A549 (cell line): ENCODE data around the gene OR6N1. TPM values are rescaled to one million over a fixed set of nuclear protein-coding genes. Genes with fewer than 3 reads are reported as not detected.

ENCODE experiments used
- ATAC-seq, 2 experiments: fragments of 200-7000 bp in 1 of 2; fragments of >200 bp in 1 of 2; cut with Nextera tagmentation in 1 of 2; cut with Tn5 transposase in 1 of 2; 3 replicates each; pipeline versions ENCODE4 v1.8.0 to v1.9.1; 2018 to 2020; ENCODE audit warnings: mild to moderate bottlenecking in 1 of 2, moderate library complexity in 1 of 2
- CTCF ChIA-PET: fragments of 300-600 bp; sonication (Branson Sonifier 250); formaldehyde crosslinking; extraction: SDS; loops from one replicate; lab custom pipeline; 2021; ENCODE audit warnings: antibody characterized with exemption, inconsistent platforms; lab: Yijun Ruan, JAX
- POLR2A ChIA-PET: fragments of 350-600 bp; formaldehyde crosslinking; extraction: SDS; loops from one replicate; lab custom pipeline; 2021; ENCODE audit warnings: antibody characterized with exemption, inconsistent platforms; lab: Yijun Ruan, JAX
- DNase-seq, 2 experiments: peaks; one replicate each; pipeline versions ENCODE4 v3.0.0 to v3.0.0-alpha.2; 2011 to 2016; ENCODE audit warnings: low read depth in 1 of 2, low spot score in 1 of 2
- FAIRE-seq: peaks from 2 replicates; lab custom pipeline; 2011; peaks lifted over from hg19 to GRCh38; lab: Jason Lieb, UNC
- H3K27ac ChIP-seq, 2 experiments: fragments of >200 bp; sonication (Bioruptor Twin); formaldehyde crosslinking; 3 replicates each; pipeline ENCODE4 v1.5.1; 2016 to 2017
- H3K4me1 ChIP-seq: fragments of >200 bp; sonication (Bioruptor Twin); formaldehyde crosslinking; 3 replicates; pipeline ENCODE4 v1.6.1; 2016
- H3K4me2 ChIP-seq: fragments of >200 bp; sonication (Bioruptor Twin); formaldehyde crosslinking; 3 replicates; pipeline ENCODE4 v1.6.1; 2016
- H3K4me3 ChIP-seq: fragments of >200 bp; sonication (Bioruptor Twin); formaldehyde crosslinking; 3 replicates; pipeline ENCODE4 v1.5.1; 2016
- H3K9me3 ChIP-seq: fragments of >200 bp; sonication (Bioruptor Twin); formaldehyde crosslinking; 3 replicates; pipeline ENCODE4 v1.6.1; 2016
- BHLHE40 ChIP-seq: IDR thresholded peaks from 2 replicates; pipeline ENCODE4 v1.6.1; 2012; ENCODE audit warnings: low read depth, low read length, inconsistent platforms
- CBX8 ChIP-seq: fragments of 200-600 bp; sonication (generic); IDR thresholded peaks from 2 replicates; pipeline ENCODE4 v1.6.1; 2016
- CEBPB ChIP-seq, 2 experiments: fragments of >200 bp in 1 of 2; sonication (Bioruptor Twin) in 1 of 2; formaldehyde crosslinking in 1 of 2; IDR thresholded peaks; 2 replicates each; pipeline ENCODE4 v1.6.1; 2012 to 2016
- CHD4 ChIP-seq: fragments of 200-600 bp; sonication (generic); IDR thresholded peaks from 2 replicates; pipeline ENCODE4 v1.6.1; 2016; ENCODE audit warnings: antibody characterized with exemption, mild to moderate bottlenecking, borderline replicate concordance
- EHF ChIP-seq: fragments of 250-450 bp; sonication (Bioruptor Pico); IDR thresholded peaks from 2 replicates; pipeline ENCODE4 v1.5.0; 2020; ENCODE audit warnings: mild to moderate bottlenecking
- EHMT2 ChIP-seq: fragments of 200-600 bp; sonication (generic); IDR thresholded peaks from 2 replicates; pipeline ENCODE4 v1.6.1; 2016; ENCODE audit warnings: antibody characterized with exemption, low read depth, mild to moderate bottlenecking, moderate library complexity
- EP300 ChIP-seq, 2 experiments: fragments of >200 bp; sonication (Bioruptor Twin); formaldehyde crosslinking; IDR thresholded peaks; 2 replicates in 1 of 2; 3 replicates in 1 of 2; pipeline ENCODE4 v1.6.1; 2016 to 2017
- FOXS1 ChIP-seq: fragments of 250-450 bp; sonication (Bioruptor Pico); IDR thresholded peaks from 2 replicates; pipeline ENCODE4 v1.5.0; 2020; ENCODE audit warnings: mild to moderate bottlenecking, moderate library complexity
- GATA3 ChIP-seq: IDR thresholded peaks from 2 replicates; pipeline ENCODE4 v1.6.1; 2012; ENCODE audit warnings: borderline replicate concordance
- HDAC2 ChIP-seq: fragments of 200-600 bp; sonication (generic); IDR thresholded peaks from 2 replicates; pipeline ENCODE4 v1.6.1; 2016
- HEYL ChIP-seq: fragments of 250-450 bp; sonication (Bioruptor Pico); IDR thresholded peaks from 2 replicates; pipeline ENCODE4 v1.8.0; 2021; ENCODE audit warnings: mild to moderate bottlenecking, moderate library complexity
- HOXA7 ChIP-seq: fragments of 250-450 bp; sonication (Bioruptor Pico); IDR thresholded peaks from 2 replicates; pipeline ENCODE4 v1.5.0; 2020; ENCODE audit warnings: mild to moderate bottlenecking, moderate library complexity
- JUN ChIP-seq, 2 experiments: fragments of >200 bp; sonication (Bioruptor Twin); formaldehyde crosslinking; IDR thresholded peaks; 2 replicates in 1 of 2; 3 replicates in 1 of 2; pipeline ENCODE4 v1.6.1; 2016 to 2017
- JUNB ChIP-seq: fragments of >200 bp; sonication (Bioruptor Twin); formaldehyde crosslinking; IDR thresholded peaks from 2 replicates; pipeline ENCODE4 v1.6.1; 2016
- KDM5A ChIP-seq: fragments of 200-600 bp; sonication (generic); IDR thresholded peaks from 2 replicates; pipeline ENCODE4 v1.6.1; 2016; ENCODE audit warnings: antibody characterized with exemption, mild to moderate bottlenecking
- MAFK ChIP-seq: fragments of 450-650 bp; IDR thresholded peaks from 2 replicates; pipeline ENCODE4 v1.6.1; 2014; ENCODE audit not compliant: partially characterized antibody
- MYC ChIP-seq: IDR thresholded peaks from 2 replicates; pipeline ENCODE4 v1.6.1; 2012; ENCODE audit warnings: mild to moderate bottlenecking, inconsistent platforms, low read length, improper control_type of control experiment, borderline replicate concordance
- RNF2 ChIP-seq: fragments of 200-600 bp; sonication (generic); IDR thresholded peaks from 2 replicates; pipeline ENCODE4 v1.6.1; 2016; ENCODE audit warnings: low read depth, mild to moderate bottlenecking, antibody characterized with exemption, moderate library complexity, borderline replicate concordance
- TFCP2L1 ChIP-seq: fragments of 250-450 bp; sonication (Bioruptor Pico); IDR thresholded peaks from 2 replicates; pipeline ENCODE4 v1.5.0; 2021; ENCODE audit warnings: mild to moderate bottlenecking
- ZC3H11A ChIP-seq: fragments of 450-650 bp; IDR thresholded peaks from 2 replicates; pipeline ENCODE4 v1.6.1; 2014; ENCODE audit warnings: antibody characterized with exemption, mild to moderate bottlenecking
- ZFP36 ChIP-seq: fragments of 450-650 bp; IDR thresholded peaks from 2 replicates; pipeline ENCODE4 v1.6.1; 2014; ENCODE audit warnings: borderline replicate concordance; ENCODE audit not compliant: partially characterized antibody
- ZNF302 ChIP-seq: fragments of 250-450 bp; sonication (Bioruptor Pico); IDR thresholded peaks from 2 replicates; pipeline ENCODE4 v1.9.0; 2021; ENCODE audit warnings: inconsistent platforms, mild to moderate bottlenecking, moderate library complexity
- WGBS: methylation state at CpG from one replicate; pipeline ENCODE4 v1.1.6; 2017; ENCODE audit errors: missing lambda C conversion rate; 5-methylcytosine and 5-hydroxymethylcytosine counted together
- polyA plus RNA-seq, 4 experiments: library from polyadenylated mRNA; depleted of rRNA in 3 of 4; stranded (reverse); fragments of >200 nt; fragmentation: RNase III in 1 of 4; extraction: RNeasy Plus Mini Kit Qiagen cat#74134 plus additional on column Dnase treatment in 1 of 4; gene quantifications; 2 replicates in 3 of 4; 3 replicates in 1 of 4; pipeline ENCODE4 v1.2.3, GENCODE V29; 2011 to 2017
- TF ChIP-seq, protein P1 (sequence below): fragments of 150-350 bp; IDR thresholded peaks from 2 replicates; pipeline ENCODE4 v1.6.1; 2014; ENCODE audit warnings: low read depth, mild to moderate bottlenecking, low read length
- TF ChIP-seq, protein P2 (sequence below): fragments of >200 bp; sonication (Bioruptor Twin); formaldehyde crosslinking; IDR thresholded peaks from 2 replicates; pipeline ENCODE4 v1.6.1; 2016
- TF ChIP-seq, protein P3 (sequence below): fragments of 450-650 bp; IDR thresholded peaks from 2 replicates; pipeline ENCODE4 v1.6.1; 2014; ENCODE audit warnings: antibody characterized with exemption
- TF ChIP-seq, protein P4 (sequence below): fragments of 250-450 bp; sonication (Bioruptor Pico); IDR thresholded peaks from 2 replicates; pipeline ENCODE4 v1.5.0; 2021; ENCODE audit warnings: mild to moderate bottlenecking, moderate library complexity, borderline replicate concordance
- TF ChIP-seq, protein P5 (sequence below): fragments of >200 bp; sonication (Bioruptor Twin); formaldehyde crosslinking; IDR thresholded peaks from 3 replicates; pipeline ENCODE4 v1.5.1; 2016
- TF ChIP-seq, protein P6 (sequence below): fragments of >200 bp; sonication (Bioruptor Twin); formaldehyde crosslinking; IDR thresholded peaks from 3 replicates; pipeline ENCODE4 v1.6.1; 2016

OR6N1 gene
- polyA plus RNA-seq, 2 of the 4 experiments (the other 2 are of a cell fraction): not detected

DNA sequence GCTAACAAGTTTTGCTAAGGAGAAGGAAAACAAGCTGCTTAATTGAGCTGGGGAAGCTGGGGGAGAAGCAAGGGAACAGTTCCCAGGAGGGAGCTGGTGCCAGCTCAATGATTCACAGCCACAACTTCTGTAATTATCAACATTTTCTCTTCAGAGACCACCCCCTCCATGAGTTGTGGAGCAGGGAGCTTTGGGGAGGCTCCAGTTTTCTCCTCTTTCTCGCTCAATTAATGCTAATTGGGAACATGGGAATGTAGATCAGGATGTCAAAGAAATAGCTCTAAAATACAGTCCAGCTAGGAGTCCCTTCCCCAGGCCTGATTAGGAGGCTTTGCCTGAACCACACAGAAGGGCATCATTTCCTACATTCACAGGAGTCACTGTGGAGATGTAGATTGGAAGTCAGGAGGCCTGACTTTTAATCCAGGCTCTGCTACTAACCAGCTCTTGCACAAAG, 47.0 kb upstream of the OR6N1 start:
- Histone ChIP-seq H3K4me3 (no peak overlapping the region), H3K4me2 (no peak overlapping the region), H3K9me3 (no peaks in the 10 kb centered on the region)
- DNase-seq: no peak
- TF ChIP-seq EHMT2 (no peak), HDAC2 (no peak)
- TF ChIP-seq, all 56 proteins: peak for 0
- 0% methylated on average over 1 of the region's 1 CpG for WGBS
- FAIRE-seq (no peak), ATAC-seq (no peak)
- POLR2A ChIA-PET: no interaction called here
- CTCF ChIA-PET: interaction anchor here (0.7 kb wide), 1 partner anchor 18 kb away, joined by 4 read pairs; no protein-coding TSS in a partner anchor
- Histone ChIP-seq H3K4me1 (no peaks in the 10 kb centered on the region), H3K27ac (no peak overlapping the region)

DNA sequence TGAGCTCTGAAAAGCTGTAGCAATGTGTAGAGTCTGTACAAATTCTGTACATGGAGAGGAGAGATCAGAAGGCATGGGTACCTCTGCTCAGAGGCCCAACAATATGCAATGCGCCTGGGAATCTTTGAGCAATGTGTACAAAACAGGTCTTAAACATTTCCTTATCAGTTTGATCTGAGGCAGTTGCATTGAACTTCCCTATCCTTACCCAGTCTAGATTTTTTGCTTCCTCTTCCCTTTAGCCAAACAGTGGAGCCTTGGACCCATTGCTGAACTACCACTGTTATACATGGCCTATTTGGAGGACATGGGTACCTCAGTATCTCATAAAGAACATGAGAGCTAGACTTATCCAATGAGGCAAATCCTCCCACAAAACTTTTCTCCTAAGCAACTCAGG, 46.6 kb upstream of the OR6N1 start:
- DNase-seq: no peak
- CTCF ChIA-PET: no interaction called here
- H3K4me1 ChIP-seq: no peaks in the 10 kb centered on the region
- TF ChIP-seq JUN (IDR thresholded peaks at IDR 0.05): no peak
- TF ChIP-seq CHD4: no peak
- no peak for TF ChIP-seq MAFK
- TF ChIP-seq EHF: no peak
- TF ChIP-seq JUNB: no peak
- TF ChIP-seq, protein P1, sequence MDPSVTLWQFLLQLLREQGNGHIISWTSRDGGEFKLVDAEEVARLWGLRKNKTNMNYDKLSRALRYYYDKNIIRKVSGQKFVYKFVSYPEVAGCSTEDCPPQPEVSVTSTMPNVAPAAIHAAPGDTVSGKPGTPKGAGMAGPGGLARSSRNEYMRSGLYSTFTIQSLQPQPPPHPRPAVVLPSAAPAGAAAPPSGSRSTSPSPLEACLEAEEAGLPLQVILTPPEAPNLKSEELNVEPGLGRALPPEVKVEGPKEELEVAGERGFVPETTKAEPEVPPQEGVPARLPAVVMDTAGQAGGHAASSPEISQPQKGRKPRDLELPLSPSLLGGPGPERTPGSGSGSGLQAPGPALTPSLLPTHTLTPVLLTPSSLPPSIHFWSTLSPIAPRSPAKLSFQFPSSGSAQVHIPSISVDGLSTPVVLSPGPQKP: no peak
- TF ChIP-seq EHMT2: no peak
- TF ChIP-seq EP300 (IDR thresholded peaks at IDR 0.05): no peak
- no peak for TF ChIP-seq TFCP2L1 (CRISPR knock-in tag)
- TF ChIP-seq RNF2: no peak
- no peak for TF ChIP-seq HEYL (CRISPR knock-in tag)
- TF ChIP-seq, protein P2, sequence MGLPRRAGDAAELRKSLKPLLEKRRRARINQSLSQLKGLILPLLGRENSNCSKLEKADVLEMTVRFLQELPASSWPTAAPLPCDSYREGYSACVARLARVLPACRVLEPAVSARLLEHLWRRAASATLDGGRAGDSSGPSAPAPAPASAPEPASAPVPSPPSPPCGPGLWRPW: no peak
- no peak for TF ChIP-seq CEBPB (IDR thresholded peaks at IDR 0.05)
- no peak for TF ChIP-seq HOXA7
- TF ChIP-seq, protein P3, sequence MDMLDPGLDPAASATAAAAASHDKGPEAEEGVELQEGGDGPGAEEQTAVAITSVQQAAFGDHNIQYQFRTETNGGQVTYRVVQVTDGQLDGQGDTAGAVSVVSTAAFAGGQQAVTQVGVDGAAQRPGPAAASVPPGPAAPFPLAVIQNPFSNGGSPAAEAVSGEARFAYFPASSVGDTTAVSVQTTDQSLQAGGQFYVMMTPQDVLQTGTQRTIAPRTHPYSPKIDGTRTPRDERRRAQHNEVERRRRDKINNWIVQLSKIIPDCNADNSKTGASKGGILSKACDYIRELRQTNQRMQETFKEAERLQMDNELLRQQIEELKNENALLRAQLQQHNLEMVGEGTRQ: no peak
- TF ChIP-seq ZFP36: no peak
- TF ChIP-seq, protein P4, sequence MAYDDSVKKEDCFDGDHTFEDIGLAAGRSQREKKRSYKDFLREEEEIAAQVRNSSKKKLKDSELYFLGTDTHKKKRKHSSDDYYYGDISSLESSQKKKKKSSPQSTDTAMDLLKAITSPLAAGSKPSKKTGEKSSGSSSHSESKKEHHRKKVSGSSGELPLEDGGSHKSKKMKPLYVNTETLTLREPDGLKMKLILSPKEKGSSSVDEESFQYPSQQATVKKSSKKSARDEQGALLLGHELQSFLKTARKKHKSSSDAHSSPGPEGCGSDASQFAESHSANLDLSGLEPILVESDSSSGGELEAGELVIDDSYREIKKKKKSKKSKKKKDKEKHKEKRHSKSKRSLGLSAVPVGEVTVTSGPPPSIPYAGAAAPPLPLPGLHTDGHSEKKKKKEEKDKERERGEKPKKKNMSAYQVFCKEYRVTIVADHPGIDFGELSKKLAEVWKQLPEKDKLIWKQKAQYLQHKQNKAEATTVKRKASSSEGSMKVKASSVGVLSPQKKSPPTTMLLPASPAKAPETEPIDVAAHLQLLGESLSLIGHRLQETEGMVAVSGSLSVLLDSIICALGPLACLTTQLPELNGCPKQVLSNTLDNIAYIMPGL (CRISPR knock-in tag): no peak
- no peak for TF ChIP-seq MYC
- no peak for TF ChIP-seq BHLHE40
- no peak for TF ChIP-seq FOXS1 (CRISPR knock-in tag)
- no peaks in the 10 kb centered on the region for H3K9me3 ChIP-seq
- FAIRE-seq: no peak
- H3K27ac ChIP-seq: no peak overlapping the region
- 0% methylated on average over 1 of the region's 1 CpG for WGBS
- POLR2A ChIA-PET: no interaction called here
- no peak for ATAC-seq
- no peak overlapping the region for H3K4me3 ChIP-seq
- no peak overlapping the region for H3K4me2 ChIP-seq

DNA sequence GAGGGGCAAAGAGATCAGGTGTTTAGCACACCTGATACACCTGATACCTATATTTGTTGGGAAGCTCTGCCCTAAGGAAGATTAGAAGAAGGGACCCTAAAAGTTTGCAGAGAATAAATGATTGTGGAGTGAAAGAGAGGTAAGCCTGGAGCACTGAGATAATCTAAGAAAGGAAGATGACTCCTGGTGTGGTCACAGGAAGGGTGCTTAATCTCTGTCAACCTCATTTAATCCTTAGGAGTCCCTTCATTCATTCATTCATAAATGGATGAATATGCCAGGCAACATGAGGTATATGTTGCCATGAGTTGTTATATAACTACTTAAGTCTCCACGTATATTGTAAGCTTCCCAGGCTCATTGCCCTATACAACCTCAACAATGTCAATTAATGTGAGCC, 43.0 kb upstream of the OR6N1 start:
- no peaks in the 10 kb centered on the region for H3K4me1 ChIP-seq
- no peaks in the 10 kb centered on the region for H3K9me3 ChIP-seq
- ChIA-PET POLR2A (no interaction called here), CTCF (no interaction called here)
- 0% methylated on average over 1 of the region's 1 CpG for WGBS
- no peak for FAIRE-seq
- no peak overlapping the region for H3K27ac ChIP-seq
- H3K4me2 ChIP-seq: no peak overlapping the region
- DNase-seq: no peak
- no peak overlapping the region for H3K4me3 ChIP-seq
- ATAC-seq: no peak
- no peak for TF ChIP-seq ZNF302
- TF ChIP-seq EHF: no peak
- TF ChIP-seq, protein P5, sequence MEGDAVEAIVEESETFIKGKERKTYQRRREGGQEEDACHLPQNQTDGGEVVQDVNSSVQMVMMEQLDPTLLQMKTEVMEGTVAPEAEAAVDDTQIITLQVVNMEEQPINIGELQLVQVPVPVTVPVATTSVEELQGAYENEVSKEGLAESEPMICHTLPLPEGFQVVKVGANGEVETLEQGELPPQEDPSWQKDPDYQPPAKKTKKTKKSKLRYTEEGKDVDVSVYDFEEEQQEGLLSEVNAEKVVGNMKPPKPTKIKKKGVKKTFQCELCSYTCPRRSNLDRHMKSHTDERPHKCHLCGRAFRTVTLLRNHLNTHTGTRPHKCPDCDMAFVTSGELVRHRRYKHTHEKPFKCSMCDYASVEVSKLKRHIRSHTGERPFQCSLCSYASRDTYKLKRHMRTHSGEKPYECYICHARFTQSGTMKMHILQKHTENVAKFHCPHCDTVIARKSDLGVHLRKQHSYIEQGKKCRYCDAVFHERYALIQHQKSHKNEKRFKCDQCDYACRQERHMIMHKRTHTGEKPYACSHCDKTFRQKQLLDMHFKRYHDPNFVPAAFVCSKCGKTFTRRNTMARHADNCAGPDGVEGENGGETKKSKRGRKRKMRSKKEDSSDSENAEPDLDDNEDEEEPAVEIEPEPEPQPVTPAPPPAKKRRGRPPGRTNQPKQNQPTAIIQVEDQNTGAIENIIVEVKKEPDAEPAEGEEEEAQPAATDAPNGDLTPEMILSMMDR: no peak
- TF ChIP-seq KDM5A: no peak
- TF ChIP-seq, protein P4 (CRISPR knock-in tag): no peak
- no peak for TF ChIP-seq ZC3H11A
- no peak for TF ChIP-seq CBX8
- TF ChIP-seq, protein P6, sequence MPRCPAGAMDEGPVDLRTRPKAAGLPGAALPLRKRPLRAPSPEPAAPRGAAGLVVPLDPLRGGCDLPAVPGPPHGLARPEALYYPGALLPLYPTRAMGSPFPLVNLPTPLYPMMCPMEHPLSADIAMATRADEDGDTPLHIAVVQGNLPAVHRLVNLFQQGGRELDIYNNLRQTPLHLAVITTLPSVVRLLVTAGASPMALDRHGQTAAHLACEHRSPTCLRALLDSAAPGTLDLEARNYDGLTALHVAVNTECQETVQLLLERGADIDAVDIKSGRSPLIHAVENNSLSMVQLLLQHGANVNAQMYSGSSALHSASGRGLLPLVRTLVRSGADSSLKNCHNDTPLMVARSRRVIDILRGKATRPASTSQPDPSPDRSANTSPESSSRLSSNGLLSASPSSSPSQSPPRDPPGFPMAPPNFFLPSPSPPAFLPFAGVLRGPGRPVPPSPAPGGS: no peak
- TF ChIP-seq GATA3: no peak
- no peak for TF ChIP-seq CEBPB (IDR thresholded peaks at IDR 0.05)
